ENCODE data around the gene TTC13. TPM values are rescaled to one million over a fixed set of nuclear protein-coding genes. Genes with fewer than 3 reads are reported as not detected.

The TTC13 gene
- total RNA-seq, 2 donors from 2014 or later: 12.1 to 12.2 TPM

DNA sequence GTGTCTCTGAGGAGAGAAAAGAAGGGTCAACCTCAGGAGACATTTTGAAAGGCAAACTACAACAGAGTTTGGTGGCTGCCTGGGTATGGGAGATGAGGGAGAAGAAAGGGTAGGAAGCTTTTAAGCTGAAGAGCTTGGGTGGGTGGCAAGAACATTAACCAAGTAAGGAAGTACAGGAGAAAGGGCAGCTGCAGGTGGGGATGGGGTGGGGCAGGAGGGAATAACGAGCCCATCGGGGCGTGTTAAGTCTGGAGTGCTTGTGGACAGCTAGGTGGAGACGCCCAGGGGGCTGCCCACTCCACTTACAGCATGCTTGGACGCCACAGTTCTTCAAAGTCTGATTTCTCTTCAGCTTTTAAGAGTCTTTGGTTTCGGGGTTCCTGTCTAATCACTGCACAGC lies 42.8 kb downstream of the TTC13 start:
- no peaks in the 10 kb centered on the region for H3K9me3 ChIP-seq
- H3K4me1 ChIP-seq (replicated peaks): no peaks in the 10 kb centered on the region
- WGBS: 89% methylated on average over 6 of the region's 6 CpGs
- intact Hi-C loops (cut with DNase I): no loop called here
- H3K27me3 ChIP-seq (replicated peaks; ENCODE audit: insufficient read depth): no peaks in the 10 kb centered on the region
- TF ChIP-seq, protein P1, sequence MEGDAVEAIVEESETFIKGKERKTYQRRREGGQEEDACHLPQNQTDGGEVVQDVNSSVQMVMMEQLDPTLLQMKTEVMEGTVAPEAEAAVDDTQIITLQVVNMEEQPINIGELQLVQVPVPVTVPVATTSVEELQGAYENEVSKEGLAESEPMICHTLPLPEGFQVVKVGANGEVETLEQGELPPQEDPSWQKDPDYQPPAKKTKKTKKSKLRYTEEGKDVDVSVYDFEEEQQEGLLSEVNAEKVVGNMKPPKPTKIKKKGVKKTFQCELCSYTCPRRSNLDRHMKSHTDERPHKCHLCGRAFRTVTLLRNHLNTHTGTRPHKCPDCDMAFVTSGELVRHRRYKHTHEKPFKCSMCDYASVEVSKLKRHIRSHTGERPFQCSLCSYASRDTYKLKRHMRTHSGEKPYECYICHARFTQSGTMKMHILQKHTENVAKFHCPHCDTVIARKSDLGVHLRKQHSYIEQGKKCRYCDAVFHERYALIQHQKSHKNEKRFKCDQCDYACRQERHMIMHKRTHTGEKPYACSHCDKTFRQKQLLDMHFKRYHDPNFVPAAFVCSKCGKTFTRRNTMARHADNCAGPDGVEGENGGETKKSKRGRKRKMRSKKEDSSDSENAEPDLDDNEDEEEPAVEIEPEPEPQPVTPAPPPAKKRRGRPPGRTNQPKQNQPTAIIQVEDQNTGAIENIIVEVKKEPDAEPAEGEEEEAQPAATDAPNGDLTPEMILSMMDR (IDR thresholded peaks at IDR 0.05): no peak
- TF ChIP-seq POLR2AphosphoS5 (IDR thresholded peaks at IDR 0.05) (no peak), POLR2A (IDR thresholded peaks at IDR 0.05) (no peak)
- H3K36me3 ChIP-seq: no peaks in the 10 kb centered on the region
- no peak overlapping the region for H3K4me3 ChIP-seq
- no peak overlapping the region for H3K27ac ChIP-seq
- no peak for DNase-seq (ENCODE audit: low spot score)

DNA sequence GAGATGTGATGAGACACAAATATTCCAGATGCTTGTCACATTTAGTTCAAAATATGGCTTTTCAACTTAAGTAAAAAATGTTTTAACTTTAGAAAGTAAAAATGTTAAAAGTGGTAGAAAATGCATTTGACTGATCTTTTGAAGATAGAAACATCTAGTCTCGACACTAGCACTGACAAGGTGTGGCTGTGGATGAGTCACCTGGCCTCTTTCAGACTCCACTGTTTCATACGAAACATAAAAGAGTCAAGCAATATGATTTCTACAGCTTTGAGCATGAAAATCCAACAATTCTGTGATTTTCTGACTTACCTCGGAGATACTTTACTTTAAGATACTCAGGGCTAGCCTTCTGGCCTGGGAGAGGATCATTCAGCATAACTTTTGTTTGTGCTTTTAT lies 47.7 kb downstream of the TTC13 start:
- Histone ChIP-seq H3K9me3 (no peaks in the 10 kb centered on the region), H3K27me3 (replicated peaks; ENCODE audit: insufficient read depth) (no peaks in the 10 kb centered on the region), H3K36me3 (no peaks in the 10 kb centered on the region), H3K4me3 (no peak overlapping the region), H3K4me1 (replicated peaks) (no peaks in the 10 kb centered on the region), H3K27ac (no peak overlapping the region)
- TF ChIP-seq POLR2AphosphoS5 (IDR thresholded peaks at IDR 0.05) (no peak), POLR2A (IDR thresholded peaks at IDR 0.05) (no peak)
- TF ChIP-seq, protein P1 (IDR thresholded peaks at IDR 0.05): no peak
- WGBS: 85% methylated on average over 3 of the region's 3 CpGs
- intact Hi-C loops (cut with DNase I): no loop called here
- no peak for DNase-seq (ENCODE audit: low spot score)

DNA sequence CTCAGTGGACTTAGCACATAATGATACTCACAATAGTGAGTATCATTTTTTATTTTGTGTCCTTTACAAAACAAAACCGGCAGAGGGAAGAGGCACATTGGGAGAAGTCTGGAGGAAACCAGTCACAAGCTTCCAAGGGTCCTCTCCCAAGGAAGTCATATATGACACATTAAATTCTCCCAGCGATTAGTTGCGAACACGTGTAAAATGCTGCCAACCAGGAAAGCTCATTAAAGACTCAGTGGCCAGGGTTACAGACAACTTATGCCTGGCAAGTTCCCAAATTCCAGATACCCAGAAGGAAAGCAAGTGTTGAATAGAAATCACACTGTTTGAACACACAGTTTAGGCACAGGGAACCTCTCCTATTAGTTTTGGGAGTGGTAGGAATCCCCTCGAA lies 52.5 kb downstream of the TTC13 start:
- Histone ChIP-seq H3K9me3 (no peaks in the 10 kb centered on the region), H3K36me3 (no peaks in the 10 kb centered on the region), H3K27me3 (replicated peaks; ENCODE audit: insufficient read depth) (no peaks in the 10 kb centered on the region), H3K4me3 (no peak overlapping the region), H3K4me1 (replicated peaks) (no peaks in the 10 kb centered on the region), H3K27ac (no peak overlapping the region)
- intact Hi-C loops (cut with DNase I): no loop called here
- WGBS: 79% methylated on average over 5 of the region's 5 CpGs
- no peak for DNase-seq (ENCODE audit: low spot score)
- TF ChIP-seq POLR2AphosphoS5 (IDR thresholded peaks at IDR 0.05): no peak
- TF ChIP-seq POLR2A (IDR thresholded peaks at IDR 0.05): no peak
- TF ChIP-seq, protein P1 (IDR thresholded peaks at IDR 0.05): no peak

DNA sequence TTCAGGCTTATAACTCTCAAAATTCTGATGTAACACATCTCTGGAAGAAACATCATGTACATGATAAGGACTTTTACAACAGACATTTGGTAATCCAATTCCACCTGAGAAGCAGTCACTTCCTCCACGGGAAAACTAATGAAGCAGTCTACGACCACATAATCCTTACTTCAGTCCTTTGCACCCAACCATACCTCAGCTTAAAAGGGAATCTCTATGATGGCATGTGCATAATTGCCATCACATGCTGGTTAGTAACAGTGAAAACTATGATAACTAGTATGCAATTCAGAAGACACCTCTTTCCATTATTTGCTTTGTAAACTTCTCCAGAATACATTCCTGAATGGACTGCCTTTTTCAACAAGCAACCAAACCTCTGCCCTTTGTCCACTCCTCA lies 53.1 kb downstream of the TTC13 start:
- DNase-seq (ENCODE audit: low spot score): no peak
- intact Hi-C loops (cut with DNase I): no loop called here
- no peaks in the 10 kb centered on the region for H3K27me3 ChIP-seq (replicated peaks; ENCODE audit: insufficient read depth)
- no peak overlapping the region for H3K27ac ChIP-seq
- no peaks in the 10 kb centered on the region for H3K4me1 ChIP-seq (replicated peaks)
- no peaks in the 10 kb centered on the region for H3K36me3 ChIP-seq
- H3K4me3 ChIP-seq: no peak overlapping the region
- whole genome bisulfite sequencing: 83% methylated on average over 2 of the region's 2 CpGs
- TF ChIP-seq, protein P1 (IDR thresholded peaks at IDR 0.05): no peak
- TF ChIP-seq POLR2AphosphoS5 (IDR thresholded peaks at IDR 0.05) (no peak), POLR2A (IDR thresholded peaks at IDR 0.05) (no peak)
- no peaks in the 10 kb centered on the region for H3K9me3 ChIP-seq

DNA sequence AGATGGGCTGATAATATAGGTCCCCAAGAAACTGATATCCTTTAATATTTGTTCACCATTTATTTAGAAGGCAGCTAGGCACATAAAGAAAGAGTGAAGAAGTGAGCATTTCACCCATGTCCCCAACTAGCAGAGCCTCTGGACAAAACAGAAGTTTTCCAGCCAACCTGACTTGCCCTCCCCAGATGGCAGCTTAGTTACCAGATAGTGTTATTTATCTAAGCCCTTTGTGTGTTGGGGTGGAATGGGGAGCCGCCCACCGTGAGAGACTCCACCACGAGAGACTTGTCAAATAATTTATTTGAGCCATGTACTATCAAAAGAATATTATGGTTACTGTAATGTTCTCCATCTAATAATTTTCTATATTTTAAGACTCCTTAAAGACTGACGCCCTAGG lies 55.5 kb downstream of the TTC13 start:
- H3K4me3 ChIP-seq: no peak overlapping the region
- 84% methylated on average over 4 of the region's 4 CpGs for WGBS
- no peaks in the 10 kb centered on the region for H3K27me3 ChIP-seq (replicated peaks; ENCODE audit: insufficient read depth)
- no peaks in the 10 kb centered on the region for H3K9me3 ChIP-seq
- TF ChIP-seq, protein P1 (IDR thresholded peaks at IDR 0.05): no peak
- no peak for TF ChIP-seq POLR2A (IDR thresholded peaks at IDR 0.05)
- TF ChIP-seq POLR2AphosphoS5 (IDR thresholded peaks at IDR 0.05): no peak
- no peaks in the 10 kb centered on the region for H3K36me3 ChIP-seq
- no peak overlapping the region for H3K27ac ChIP-seq
- intact Hi-C loops (cut with DNase I): no loop called here
- DNase-seq (ENCODE audit: low spot score): no peak
- no peaks in the 10 kb centered on the region for H3K4me1 ChIP-seq (replicated peaks)
